GM12878 (cell line): ENCODE measurements around the gene ELAVL4. TPM values are rescaled to one million over a fixed set of nuclear protein-coding genes. Genes with fewer than 3 reads are reported as not detected.

Experiments
- ATAC-seq: fragments of 200-7000 bp; cut with Tn5 transposase; 3 replicates; pipeline ENCODE4 v1.9.1; 2020; ENCODE audit warnings: mild to moderate bottlenecking, moderate library complexity
- BruUV-seq: library from RNA; stranded (reverse); fragments of 400-500 nt; replicated peaks from 2 replicates; lab custom pipeline; 2021; lab: Mats Ljungman, UMichigan
- CTCF ChIA-PET: fragments of 300-600 bp; sonication (Branson Sonifier 250); formaldehyde crosslinking; extraction: SDS; loops from one replicate; lab custom pipeline; 2021; ENCODE audit warnings: inconsistent platforms; lab: Yijun Ruan, JAX
- POLR2A ChIA-PET: fragments of 350-600 bp; formaldehyde crosslinking; extraction: SDS; loops from one replicate; lab custom pipeline; 2021; ENCODE audit warnings: inconsistent platforms; lab: Charles Lee
- RAD21 ChIA-PET: fragments of 300-600 bp; sonication (Branson Sonifier 250); formaldehyde crosslinking; loops from one replicate; lab custom pipeline; 2023; ENCODE audit warnings: antibody characterized with exemption; ENCODE audit not compliant: unreplicated experiment; lab: Charles Lee
- SMC1A ChIA-PET: fragments of 300-600 bp; sonication (Branson Sonifier 250); formaldehyde crosslinking; loops from one replicate; lab custom pipeline; 2023; ENCODE audit not compliant: unreplicated experiment, uncharacterized antibody; lab: Charles Lee
- DNase-seq: peaks from one replicate; pipeline ENCODE4 v3.0.0-alpha.2; 2011; ENCODE audit warnings: low read depth, low spot score
- FAIRE-seq: peaks from 3 replicates; lab custom pipeline; 2011; peaks lifted over from hg19 to GRCh38; lab: Jason Lieb, UNC
- H2AFZ ChIP-seq: 2 replicates; pipeline ENCODE4 v1.6.0; 2011; ENCODE audit warnings: low read depth, low read length, control low read depth; ENCODE audit not compliant: control insufficient read depth
- H3K27ac ChIP-seq: 2 replicates; pipeline ENCODE4 v1.5.1; 2011; ENCODE audit warnings: control low read depth; ENCODE audit not compliant: control insufficient read depth, insufficient read depth
- H3K27me3 ChIP-seq, 2 experiments: replicated peaks in 1 of 2; 2 replicates each; pipeline versions ENCODE4 v1.6.0 to v1.6.1; 2011; ENCODE audit warnings: low read length in 1 of 2; ENCODE audit not compliant: control insufficient read depth in 2 of 2, insufficient read depth in 2 of 2
- H3K36me3 ChIP-seq, 2 experiments: 2 replicates each; pipeline ENCODE4 v1.5.1; 2011; ENCODE audit warnings: low read length in 1 of 2; ENCODE audit not compliant: control insufficient read depth in 2 of 2, insufficient read depth in 2 of 2
- H3K4me1 ChIP-seq: 2 replicates; pipeline ENCODE4 v1.6.1; 2011; ENCODE audit warnings: mild to moderate bottlenecking, low read length, moderate library complexity, mixed read lengths; ENCODE audit not compliant: control insufficient read depth, insufficient read depth
- H3K4me2 ChIP-seq: 2 replicates; pipeline ENCODE4 v1.6.0; 2011; ENCODE audit warnings: control low read depth; ENCODE audit not compliant: control insufficient read depth, insufficient read depth
- H3K4me3 ChIP-seq: fragments of 200-600 bp; sonication (generic); 2 replicates; pipeline ENCODE4 v1.5.1; 2016
- H3K79me2 ChIP-seq: 2 replicates; pipeline ENCODE4 v1.6.0; 2011; ENCODE audit warnings: low read length; ENCODE audit not compliant: control insufficient read depth, insufficient read depth
- H3K9ac ChIP-seq: 2 replicates; pipeline ENCODE4 v1.8.0; 2011; ENCODE audit warnings: low read length, control low read depth, mixed read lengths; ENCODE audit not compliant: control insufficient read depth, insufficient read depth
- H3K9me3 ChIP-seq: replicated peaks from 3 replicates; pipeline ENCODE4 v1.5.1; 2011; ENCODE audit warnings: mild to moderate bottlenecking, low read length; ENCODE audit not compliant: control insufficient read depth, insufficient read depth
- H4K20me1 ChIP-seq: 2 replicates; pipeline ENCODE4 v1.6.0; 2011; ENCODE audit not compliant: control insufficient read depth, insufficient read depth
- BHLHE40 ChIP-seq, 2 experiments: fragments of 450-650 bp in 1 of 2; IDR thresholded peaks; 2 replicates each; pipeline ENCODE4 v1.6.1; 2011 to 2017; ENCODE audit warnings: low read depth in 2 of 2, borderline replicate concordance in 1 of 2, improper control_type of control experiment in 1 of 2, low read length in 1 of 2, mild to moderate bottlenecking in 1 of 2
- CBFB ChIP-seq: IDR thresholded peaks from 2 replicates; pipeline ENCODE4 v1.6.1; 2016; ENCODE audit warnings: antibody characterized with exemption, low read depth
- CEBPB ChIP-seq, 2 experiments: fragments of 150-350 bp in 1 of 2; IDR thresholded peaks; 2 replicates each; pipeline ENCODE4 v1.6.1; 2012 to 2014; ENCODE audit warnings: low read depth in 2 of 2, low read length in 2 of 2, borderline replicate concordance in 1 of 2, inconsistent platforms in 1 of 2
- CREM ChIP-seq: IDR thresholded peaks from 2 replicates; pipeline ENCODE4 v1.6.1; 2014; ENCODE audit warnings: antibody characterized with exemption, low read depth
- CUX1 ChIP-seq: IDR thresholded peaks from 2 replicates; pipeline ENCODE4 v1.6.1; 2012; ENCODE audit warnings: improper control_type of control experiment, low read depth, low read length; ENCODE audit not compliant: insufficient replicate concordance
- JUND ChIP-seq: IDR thresholded peaks from 2 replicates; pipeline ENCODE4 v1.6.1; 2012; ENCODE audit warnings: low read depth, mild to moderate bottlenecking, low read length, improper control_type of control experiment, moderate library complexity
- KLF5 ChIP-seq: fragments of 450-650 bp; IDR thresholded peaks from 2 replicates; pipeline ENCODE4 v1.6.1; 2014; ENCODE audit warnings: mild to moderate bottlenecking; ENCODE audit not compliant: partially characterized antibody
- RAD51 ChIP-seq: fragments of 450-650 bp; IDR thresholded peaks from 2 replicates; pipeline ENCODE4 v1.6.1; 2016; ENCODE audit warnings: moderate library complexity, mild to moderate bottlenecking, inconsistent platforms
- REST ChIP-seq: IDR thresholded peaks from 2 replicates; pipeline ENCODE4 v1.6.1; 2012; ENCODE audit warnings: mild to moderate bottlenecking, low read depth, low read length
- SMC3 ChIP-seq: IDR thresholded peaks from 2 replicates; pipeline ENCODE4 v1.6.1; 2011; ENCODE audit warnings: low read length, improper control_type of control experiment, borderline replicate concordance
- YBX1 ChIP-seq: fragments of 450-650 bp; IDR thresholded peaks from 2 replicates; pipeline ENCODE4 v1.6.1; 2016; ENCODE audit warnings: antibody characterized with exemption
- ZNF687 ChIP-seq: fragments of 450-650 bp; IDR thresholded peaks from 2 replicates; pipeline ENCODE4 v1.6.1; 2017; ENCODE audit warnings: mild to moderate bottlenecking, moderate library complexity
- WGBS: methylation state at CpG from one replicate; pipeline ENCODE4 v1.1.6; 2016; ENCODE audit warnings: low lambda C conversion rate; ENCODE audit not compliant: insufficient replicate concordance, insufficient coverage; ENCODE audit errors: missing lambda C conversion rate; 5-methylcytosine and 5-hydroxymethylcytosine counted together
- in situ Hi-C: fragments of 300-500 bp; cut with MboI; formaldehyde crosslinking; loops from 9 replicates; pipeline ENCODE4 v1.14.3; 2018; ENCODE audit warnings: mixed read lengths
- intact Hi-C: fragments of 100-400 bp; cut with micrococcal nuclease; formaldehyde crosslinking; loops from one replicate; pipeline ENCODE4 v1.14.2; 2022; ENCODE audit not compliant: unreplicated experiment
- polyA plus RNA-seq, 11 experiments: library from polyadenylated mRNA; depleted of rRNA in 4 of 11; unstranded in 6 of 11; stranded (reverse) in 5 of 11; fragments of >200 nt; fragmentation: Nextera tagmentation in 4 of 11; fragmentation: Illumina TruSeq in 1 of 11; extraction: Ambion mirVana in 4 of 11; extraction: Trizol in 1 of 11; gene quantifications; 1 replicate in 1 of 11; 2 replicates in 10 of 11; pipeline versions ENCODE4 v1.2.1 to v1.2.3, GENCODE V29; 2011 to 2016; ENCODE audit warnings: inconsistent platforms in 2 of 11, missing spikeins in 2 of 11, low read depth in 1 of 11
- total RNA-seq, 4 experiments: library from RNA; depleted of rRNA in 3 of 4; stranded (reverse); fragments of >200 nt in 3 of 4; fragmentation: Illumina TruSeq in 1 of 4; extraction: Trizol in 1 of 4; gene quantifications; 2 replicates each; pipeline versions ENCODE4 v1.2.1 to v1.2.3, GENCODE V29; 2013 to 2021

Gene ELAVL4
- total and polyA plus RNA-seq, 10 of the 15 experiments (the other 5 are each of a cell fraction or from before 2014, with no cell fraction given), result 0.10 to 0.53 (median 0.17) TPM; not detected in 6

- no peak for FAIRE-seq
- H3K9ac ChIP-seq, result no peak overlapping the region
- no peaks in the 10 kb centered on the region for H3K79me2 ChIP-seq
- CTCF ChIA-PET, result no interaction called here
- H3K4me2 ChIP-seq, result no peak overlapping the region
- in situ Hi-C loops (no loop called here), intact Hi-C loops (no loop called here)
- BruUV-seq, result no TSS peak
- no peaks in the 10 kb centered on the region for H3K9me3 ChIP-seq
- H3K4me3 ChIP-seq, result no peak overlapping the region
- 11% methylated on average over 3 of the region's 3 CpGs for WGBS
- RAD21 ChIA-PET, result no interaction called here
- SMC1A ChIA-PET, result no interaction called here
- no peak overlapping the region for H2AFZ ChIP-seq
- no peak for DNase-seq
- no peaks in the 10 kb centered on the region for H3K4me1 ChIP-seq
- H3K27me3 ChIP-seq, result no peaks in the 10 kb centered on the region
- H3K36me3 ChIP-seq, result no peaks in the 10 kb centered on the region
- ATAC-seq, result no peak
- POLR2A ChIA-PET, result no interaction called here
- no peaks in the 10 kb centered on the region for H4K20me1 ChIP-seq
- no peak overlapping the region for H3K27ac ChIP-seq
- TF ChIP-seq CUX1 (no peak), SMC3 (no peak), CEBPB (IDR thresholded peaks at IDR 0.05; ENCODE audit: borderline replicate concordance in 1 of 2, low read depth in 2 of 2, low read length in 2 of 2) (no peak), RAD51 (no peak), CREM (no peak), BHLHE40 (IDR thresholded peaks at IDR 0.05; ENCODE audit: borderline replicate concordance in 1 of 2, low read depth in 2 of 2, low read length in 1 of 2) (no peak), YBX1 (no peak), ZNF687 (no peak), JUND (no peak), REST (no peak), KLF5 (no peak), CBFB (no peak)
These were observed 80.6 kb downstream of the ELAVL4 start for GRCh38 chr1:50189369-50189768.
